Right hindlimb (tissue), 1 donor: ENCODE results near the gene MTTP.
"Not testable (repeated sequence)": the region's sequence is repeated elsewhere in the genome, so short reads cannot be mapped to it uniquely, and the experiment has no call there.

Source experiments
- DNase-seq: peaks from one replicate; pipeline ENCODE4 v3.0.0-alpha.2; 2018

The MTTP gene

DNA sequence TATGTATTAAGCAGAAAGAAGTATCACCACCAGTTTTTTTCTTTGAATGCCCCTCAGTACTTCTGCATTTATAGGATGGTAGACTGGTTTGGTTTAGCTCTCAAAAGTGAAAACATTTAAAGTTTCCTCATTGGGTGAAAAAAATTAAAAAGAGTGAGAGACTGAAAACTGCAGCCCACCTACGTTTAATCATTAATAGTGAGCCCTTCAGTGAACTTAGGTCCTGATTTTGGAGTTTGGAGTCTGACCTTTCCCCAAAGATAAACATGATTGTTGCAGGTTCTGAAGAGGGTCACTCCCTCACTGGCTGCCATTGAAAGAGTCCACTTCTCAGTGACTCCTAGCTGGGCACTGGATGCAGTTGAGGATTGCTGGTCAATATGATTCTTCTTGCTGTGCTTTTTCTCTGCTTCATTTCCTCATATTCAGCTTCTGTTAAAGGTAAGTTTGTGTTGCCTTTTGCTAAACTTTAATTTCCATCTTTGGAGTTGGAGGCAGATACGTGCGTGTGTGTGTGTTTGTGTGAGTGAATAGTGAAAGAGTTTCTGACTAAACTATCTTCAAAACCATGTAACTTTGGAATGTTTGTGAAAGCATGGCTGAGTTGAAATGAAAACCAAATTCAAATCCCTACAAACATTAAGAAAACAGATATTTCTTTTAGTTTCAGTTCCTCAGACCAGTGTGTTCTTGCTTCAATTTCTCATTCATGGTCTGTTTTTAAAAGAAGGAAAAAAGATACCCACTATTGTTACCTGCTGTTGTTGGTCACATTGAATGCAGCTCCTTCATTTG is at the start of gene MTTP:
MTTP (plus strand) TSS at position 295 of the 795 bp plus-strand sequence; CDS start at position 381, 86 bp downstream.
- DNase-seq, result no peak

DNA sequence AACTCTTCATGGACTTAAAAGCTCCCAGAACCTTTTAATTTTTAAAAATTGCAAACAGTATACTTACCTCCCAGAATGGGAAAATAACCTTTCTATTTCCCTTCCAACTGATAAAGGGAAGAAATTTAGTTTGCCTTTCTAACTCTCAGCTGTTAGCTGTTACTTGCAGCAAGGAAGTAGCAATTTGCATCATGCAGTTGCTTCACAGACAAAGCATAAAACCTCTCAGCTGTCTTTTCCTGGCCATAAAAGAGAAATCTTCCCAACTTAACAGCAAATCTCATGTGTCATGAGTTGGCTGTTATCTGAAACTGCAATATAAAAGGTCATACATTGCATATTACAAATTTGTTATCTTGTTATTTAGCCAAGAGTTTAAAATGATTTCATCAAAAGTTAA is 45.4 kb upstream of the MTTP start:
- no peak for DNase-seq

DNA sequence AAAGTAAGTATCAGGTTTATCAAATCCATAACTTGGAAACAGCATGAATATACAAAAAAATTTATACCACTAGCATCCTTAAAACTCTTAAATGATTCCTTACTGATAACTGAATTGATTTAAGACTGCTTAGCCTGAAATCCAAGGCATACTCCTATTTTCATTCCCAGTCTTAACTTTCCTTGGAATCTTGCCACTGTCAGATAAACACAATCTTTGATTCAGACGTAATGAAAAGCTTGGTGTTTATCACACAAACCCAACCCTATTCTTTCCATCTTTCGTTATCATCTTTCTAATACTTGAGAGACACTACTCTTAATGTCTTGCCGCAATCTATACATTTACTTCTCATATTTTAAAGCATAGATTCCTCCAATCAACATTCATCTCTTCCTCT is 44.7 kb upstream of the MTTP start:
- no peak for DNase-seq

DNA sequence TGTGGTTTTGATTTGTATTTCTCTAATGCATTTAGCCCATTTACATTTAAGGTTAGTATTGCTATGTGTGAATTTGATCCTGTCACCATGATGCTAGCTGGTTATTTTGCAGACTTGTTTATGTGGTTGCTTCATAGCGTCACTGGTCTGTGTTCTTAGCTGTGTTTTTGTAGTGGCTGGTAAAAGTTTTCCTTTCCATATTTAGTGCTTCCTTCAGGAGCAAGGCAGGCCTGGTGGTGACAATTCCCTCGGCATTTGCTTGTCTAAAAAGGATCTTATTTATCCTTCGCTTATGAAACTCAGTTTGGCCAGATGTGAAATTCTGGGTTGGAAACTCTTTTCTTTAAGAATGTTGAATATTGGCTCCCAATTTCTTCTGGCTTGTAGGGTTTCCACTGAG is 39.9 kb upstream of the MTTP start:
- DNase-seq, result not testable (repeated sequence)

DNA sequence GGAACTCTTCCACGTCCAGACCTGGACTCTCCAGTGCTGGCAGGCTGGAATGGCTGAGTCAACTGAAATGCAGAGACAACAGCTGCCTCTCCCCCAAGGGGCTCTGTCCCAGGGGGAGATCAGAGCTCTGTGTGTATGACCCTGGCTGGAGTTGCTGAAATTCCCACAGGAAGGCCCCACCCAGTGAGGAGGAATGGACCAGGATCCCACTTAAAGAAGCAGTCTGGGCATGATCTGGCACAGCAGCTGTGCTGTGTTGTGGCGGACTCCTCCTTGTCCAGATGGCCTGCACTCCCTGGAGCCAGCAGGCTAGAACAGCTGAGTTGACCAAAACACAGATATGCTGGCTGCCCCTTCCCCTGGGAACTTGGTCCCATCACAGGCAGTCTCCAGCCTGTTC is 38.4 kb upstream of the MTTP start:
- DNase-seq, result peak; percentile 47

DNA sequence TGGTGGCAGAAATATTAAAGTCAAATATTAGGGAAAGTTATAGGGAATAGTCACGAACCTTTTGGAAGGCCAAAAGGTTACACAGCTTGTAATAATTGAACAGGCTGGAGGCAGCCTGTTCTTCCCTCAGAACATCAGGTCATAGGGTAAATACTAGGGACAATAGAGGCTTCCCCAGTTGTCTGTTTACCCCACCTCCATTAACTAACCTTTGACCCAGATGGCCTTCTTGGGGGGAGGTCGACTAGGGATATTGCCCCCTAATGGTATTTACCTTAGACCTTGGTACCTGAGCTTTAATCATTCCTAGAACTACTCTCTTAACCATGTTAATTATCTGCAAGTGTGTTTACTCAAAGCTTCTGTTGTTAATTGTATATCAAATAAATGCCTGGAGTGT is 37.8 kb upstream of the MTTP start:
- DNase-seq, result no peak

DNA sequence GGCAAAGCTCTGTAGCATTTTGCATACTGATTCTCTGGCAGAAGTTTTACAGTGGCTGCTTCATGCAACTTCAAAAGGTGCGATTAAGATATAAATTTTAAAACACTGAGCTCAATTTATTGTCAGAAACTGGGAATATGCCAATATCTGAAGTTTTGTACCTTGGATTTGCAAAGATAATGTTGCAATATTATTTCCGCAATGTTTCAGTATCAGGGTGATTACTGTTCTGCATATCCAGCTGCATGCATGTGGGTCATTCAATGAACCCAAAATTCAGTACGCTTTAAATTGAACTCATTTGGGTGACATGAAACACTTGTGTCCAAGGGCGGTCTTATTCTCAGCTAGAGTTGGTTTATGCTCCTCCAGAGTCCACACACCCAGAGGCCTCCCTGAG is 37.0 kb upstream of the MTTP start:
- DNase-seq, result no peak

DNA sequence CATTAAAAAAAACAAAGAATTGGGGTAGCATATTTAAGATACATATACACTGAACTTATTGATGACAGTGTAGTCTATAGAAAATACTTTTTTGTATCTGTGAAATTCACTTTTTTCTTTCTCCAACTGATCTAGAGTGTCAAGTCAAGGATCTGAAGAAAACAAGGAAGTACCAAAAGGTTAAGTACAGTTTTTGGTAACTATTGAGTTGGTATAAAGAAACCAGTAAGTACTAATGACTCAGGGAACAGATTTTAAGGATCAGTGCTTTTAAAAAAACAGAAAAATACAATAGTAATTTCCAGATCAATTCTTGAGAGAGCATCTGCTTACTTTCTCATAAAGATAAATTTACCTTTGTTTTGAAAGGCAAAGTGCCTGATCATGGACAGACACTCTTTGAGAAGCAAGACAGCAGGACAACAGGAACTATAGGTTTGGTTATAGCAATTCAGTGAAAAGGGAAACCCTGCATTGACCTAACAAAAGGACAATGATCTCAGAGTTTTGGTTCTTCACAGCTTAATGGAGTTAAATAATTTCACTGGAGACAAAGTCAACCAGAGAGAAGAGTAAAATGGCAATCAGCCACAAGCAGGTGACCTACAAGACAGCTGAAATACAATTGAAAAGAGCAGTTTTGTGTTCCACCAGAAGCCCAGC is 34.2 kb upstream of the MTTP start:
- DNase-seq, result no peak

DNA sequence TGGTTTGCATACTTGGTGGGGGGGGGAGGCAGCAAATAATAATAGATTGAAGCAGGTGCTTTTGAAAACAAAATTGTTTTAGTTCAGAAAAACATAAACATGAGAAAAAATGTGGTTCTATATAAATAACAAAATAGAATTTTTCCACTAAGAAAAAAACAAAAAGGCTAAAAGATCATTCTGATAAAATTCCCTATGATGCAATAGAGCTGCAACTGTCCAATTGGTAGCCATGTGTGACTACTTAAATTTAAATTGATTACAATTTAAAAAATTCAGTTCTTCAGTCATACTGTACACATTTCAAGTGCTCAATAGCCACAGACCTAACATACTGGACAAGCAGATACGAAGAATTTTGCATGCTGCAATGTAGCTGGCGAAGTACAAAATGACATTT is 21.8 kb upstream of the MTTP start:
- no peak for DNase-seq

DNA sequence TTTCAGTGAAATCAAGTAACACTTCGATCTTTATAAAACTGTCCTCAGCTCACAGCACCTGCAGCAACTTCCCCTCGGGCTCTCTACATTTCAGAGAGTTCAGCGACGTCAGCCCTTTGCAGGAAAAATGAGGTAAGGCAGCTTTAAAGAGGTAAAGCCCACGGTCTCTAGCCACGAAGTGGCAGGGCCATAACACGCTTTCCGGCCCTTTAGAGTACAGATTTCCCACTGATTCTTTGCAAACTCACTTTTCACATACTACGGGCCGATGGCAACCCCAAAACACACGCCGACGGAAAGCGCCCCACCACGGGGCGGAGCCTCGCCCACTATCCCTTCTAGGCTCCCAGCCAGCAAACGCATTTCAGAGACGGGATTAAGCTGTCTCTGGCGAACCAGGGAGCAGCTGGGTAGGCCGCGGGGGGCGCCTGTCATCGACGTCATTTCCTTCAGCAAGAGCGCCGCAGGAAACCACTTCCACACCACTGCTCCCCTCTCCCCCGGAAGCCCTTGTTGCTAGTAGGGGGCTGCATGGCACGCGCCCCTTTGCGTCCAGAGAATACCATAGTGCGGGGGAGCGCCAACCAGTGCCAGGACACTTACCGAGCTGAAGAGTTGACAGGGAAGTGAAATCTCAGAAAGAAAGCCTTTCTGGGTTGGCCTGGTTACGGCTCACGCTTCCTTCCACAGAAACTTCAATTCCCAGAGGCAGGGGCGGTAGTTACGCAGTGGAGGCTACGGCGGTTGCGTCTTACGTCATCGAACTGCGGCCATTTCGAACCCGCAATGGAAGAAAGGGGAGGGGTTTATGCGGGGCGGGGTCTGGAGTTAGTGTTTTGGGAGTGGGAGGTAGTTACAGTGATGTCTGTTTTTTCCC is 11.1 kb upstream of the MTTP start, which contains the start of gene TRMT10A:
TRMT10A (minus strand) TSS at position 730 of the 877 bp plus-strand sequence. CDS start 4,701 bp downstream, outside the sequence.
- peak; percentile 99 for DNase-seq

DNA sequence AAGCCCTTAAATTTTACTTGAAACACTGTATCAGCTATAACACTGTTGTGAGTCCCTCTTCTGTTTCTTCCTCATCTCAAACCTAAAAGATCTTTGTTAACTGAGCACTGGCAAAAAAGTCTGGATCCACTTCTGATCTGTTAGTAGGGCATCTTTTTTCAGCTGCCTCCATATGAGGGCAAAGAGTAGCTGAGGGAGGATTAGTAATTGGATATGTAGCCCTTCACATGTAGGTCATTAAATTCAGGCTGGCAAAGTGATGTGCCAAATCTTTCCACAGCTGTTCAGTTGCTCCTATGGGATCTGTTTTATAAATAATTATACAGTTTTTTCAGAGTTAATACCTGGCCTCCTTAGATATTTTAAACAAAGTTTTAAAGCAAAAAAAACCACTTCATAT is 9.7 kb upstream of the MTTP start:
- DNase-seq, result peak; percentile 29

DNA sequence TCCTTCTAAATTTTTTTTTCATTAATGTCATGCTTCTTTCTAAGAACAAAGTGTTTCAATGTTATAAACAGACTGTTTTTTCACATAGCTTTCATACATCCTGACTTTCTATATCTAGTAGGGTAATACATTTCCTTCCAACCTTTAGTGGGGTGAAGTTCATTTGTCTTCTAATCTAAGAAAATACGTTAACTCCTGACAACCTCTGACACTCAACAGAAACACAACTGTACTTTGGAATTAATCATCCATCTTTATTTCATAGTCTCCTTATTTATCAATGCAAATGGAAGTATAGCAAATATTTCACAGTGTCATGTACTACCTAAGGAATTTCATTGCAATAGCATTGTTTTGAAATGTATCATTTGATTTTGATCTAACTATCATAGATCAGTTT is 2.7 kb upstream of the MTTP start:
- no peak for DNase-seq

DNA sequence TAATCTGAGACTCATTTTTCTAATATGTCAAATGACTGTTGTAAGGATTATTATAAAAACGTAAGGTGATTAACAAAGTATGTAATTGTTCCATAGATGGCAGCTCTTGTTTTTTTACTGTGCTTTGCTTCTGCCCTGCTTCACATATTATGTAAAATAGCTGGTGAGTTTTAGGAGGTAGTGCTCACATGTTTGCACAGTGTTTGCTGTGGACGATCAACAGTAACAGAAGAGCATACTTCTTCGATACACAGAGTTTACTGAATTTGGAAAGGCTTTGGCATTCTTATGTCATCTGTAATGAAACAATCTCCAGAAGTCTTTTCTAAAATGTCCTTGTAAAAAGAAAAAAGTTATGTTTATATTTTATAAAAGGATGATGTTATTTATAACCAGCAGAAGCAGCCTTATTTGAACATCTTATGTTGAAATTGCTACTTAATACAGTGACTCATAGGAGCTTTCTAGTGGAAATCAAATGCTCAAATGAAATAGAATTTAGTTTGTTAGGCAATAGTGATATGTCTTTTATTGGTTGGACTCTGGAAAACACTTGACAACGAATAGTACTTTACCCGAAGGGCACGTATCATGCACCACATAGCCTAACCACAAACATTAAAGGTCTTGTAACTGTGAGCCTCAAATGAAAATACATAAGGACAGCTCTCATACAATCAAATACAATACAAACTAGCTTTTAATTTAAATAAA is 1.9 kb upstream of the MTTP start:
- no peak for DNase-seq

DNA sequence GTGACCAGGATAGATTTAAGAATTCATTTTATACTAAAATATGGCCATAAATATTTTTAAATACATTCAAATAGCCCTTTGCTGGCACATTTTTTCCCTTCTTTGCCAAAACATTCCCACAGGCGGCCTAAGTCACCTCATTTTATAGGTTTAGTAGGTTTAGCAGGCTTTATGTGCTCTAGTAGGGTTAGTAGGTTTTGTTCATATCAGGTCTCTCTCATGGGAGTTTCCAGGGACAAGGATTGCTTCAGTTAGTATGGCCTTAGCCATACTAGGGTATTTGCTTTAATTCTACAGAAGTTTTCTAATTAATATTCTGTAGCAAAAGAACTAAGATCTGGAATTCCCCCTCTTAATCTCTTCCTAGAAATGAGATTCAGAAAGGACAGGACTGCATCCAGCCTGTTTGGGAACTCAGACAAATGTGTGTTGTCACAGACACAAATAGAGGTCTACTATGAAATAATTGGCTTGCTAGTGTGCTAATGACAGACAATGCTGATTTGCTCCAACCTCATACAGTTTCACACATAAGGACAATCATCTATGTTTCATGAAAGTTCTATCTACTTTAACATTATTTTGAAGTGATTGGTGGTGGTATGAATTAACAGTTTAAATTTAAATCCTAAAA is 772 bp upstream of the MTTP start:
- no peak for DNase-seq

DNA sequence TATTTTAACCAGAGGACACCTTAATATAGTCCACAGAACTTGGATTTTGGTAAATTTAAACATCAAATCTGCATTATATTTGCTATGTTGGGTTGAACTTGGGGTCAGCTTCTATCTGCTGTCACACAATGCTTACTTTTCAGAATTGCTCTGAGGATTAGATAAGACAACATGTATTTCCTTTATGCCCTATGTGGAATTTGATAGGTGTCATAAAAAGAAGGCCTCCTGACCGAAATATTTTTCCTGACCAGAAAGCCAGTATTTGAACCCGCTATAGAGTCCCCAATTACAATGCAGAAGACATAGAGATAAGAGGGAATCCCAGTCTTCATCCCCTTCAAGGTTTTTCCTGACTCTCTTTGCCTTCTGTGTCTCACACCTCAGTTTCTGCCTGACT is 4.1 kb downstream of the MTTP start:
- no peak for DNase-seq

DNA sequence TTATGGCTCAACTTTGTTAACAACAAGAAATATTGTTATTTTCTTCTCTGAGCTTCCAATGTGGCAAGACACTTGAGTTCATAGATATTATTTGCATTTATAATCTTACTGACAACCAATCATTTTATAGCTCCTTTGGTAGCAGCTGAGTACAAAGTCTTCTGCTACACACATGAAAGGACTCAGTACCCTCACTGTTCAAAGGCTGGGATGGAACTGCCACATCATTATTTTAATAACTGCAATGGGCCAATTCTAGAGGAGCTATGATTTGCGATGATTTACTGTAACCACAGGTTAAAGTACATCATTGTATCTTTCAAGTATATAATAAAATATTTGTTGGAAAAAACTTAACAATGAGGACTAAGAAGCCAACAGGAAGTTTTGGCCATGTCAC is 10.9 kb downstream of the MTTP start:
- DNase-seq, result no peak

DNA sequence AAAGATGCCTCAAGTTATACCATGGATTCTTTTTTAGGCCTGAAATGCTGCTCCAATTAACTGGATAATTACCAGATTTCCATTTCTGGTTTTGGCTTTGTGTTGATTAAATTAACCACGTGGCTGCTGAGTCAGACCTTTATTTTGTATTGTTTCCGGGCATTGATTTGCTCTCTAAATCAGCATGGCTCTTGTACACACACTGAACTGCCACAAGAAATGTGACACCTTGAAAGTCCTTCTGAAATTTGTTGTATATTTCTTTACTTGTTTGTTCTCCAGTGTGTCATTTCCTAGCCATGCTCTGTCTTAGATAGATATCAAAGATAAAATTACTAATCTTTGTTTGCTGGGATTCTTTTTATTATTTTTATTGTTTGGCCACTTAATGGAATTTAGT is 11.7 kb downstream of the MTTP start:
- no peak for DNase-seq

DNA sequence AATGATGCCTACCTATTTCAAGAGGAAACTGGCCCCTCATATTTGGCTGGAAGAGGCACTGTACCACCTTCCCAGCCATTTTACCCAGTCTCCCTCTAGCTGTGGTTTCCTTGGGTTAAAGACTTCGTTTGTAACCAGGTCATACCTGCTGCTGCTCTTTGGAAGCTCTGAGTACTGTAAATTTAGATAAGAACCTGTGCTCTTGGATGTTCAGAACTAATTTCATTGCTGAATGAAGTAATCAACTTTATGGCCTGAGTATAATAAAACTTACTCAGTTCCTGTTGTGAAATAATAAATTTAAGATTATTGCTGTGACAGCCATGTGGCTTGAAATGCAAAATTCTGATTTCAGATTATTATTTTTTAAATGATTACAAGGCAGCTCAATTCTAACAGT is 12.2 kb downstream of the MTTP start:
- no peak for DNase-seq

DNA sequence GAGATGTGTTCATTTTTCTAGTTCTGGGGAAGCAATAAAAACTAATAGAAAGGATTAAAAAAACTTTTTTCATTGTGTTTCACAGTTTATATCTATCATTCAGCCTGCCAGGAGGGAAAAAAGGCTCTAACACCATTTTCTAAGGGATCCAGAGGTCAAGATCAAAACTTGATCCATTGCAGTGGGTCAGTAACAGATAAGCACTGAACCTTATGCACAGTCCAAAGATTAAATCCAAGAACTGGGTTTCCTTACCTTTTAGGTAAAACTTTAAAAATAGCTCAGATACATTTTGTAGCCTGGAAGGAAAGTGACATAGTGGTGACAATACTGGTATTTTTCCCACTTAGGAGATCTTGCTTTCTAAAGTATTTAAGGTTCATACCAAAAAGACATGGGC is 12.7 kb downstream of the MTTP start:
- no peak for DNase-seq

DNA sequence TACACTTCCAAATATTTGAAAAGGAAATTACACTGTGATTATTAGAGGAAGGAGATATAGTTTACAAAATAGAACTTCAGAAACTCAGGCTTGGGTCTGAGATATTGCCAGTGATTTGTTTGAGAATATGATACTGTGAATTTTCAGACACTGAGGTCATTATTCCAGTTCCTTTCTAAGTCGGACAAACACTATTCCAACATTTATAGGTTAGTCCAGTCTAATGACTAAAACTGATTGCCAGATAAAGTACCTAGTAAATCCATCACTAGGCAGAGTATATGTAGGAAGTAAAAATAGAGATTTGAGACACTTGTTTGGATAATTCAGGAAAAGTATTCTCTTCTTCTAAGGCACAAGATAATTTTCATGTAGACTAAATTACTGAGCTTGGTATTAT is 13.2 kb downstream of the MTTP start:
- DNase-seq, result no peak

DNA sequence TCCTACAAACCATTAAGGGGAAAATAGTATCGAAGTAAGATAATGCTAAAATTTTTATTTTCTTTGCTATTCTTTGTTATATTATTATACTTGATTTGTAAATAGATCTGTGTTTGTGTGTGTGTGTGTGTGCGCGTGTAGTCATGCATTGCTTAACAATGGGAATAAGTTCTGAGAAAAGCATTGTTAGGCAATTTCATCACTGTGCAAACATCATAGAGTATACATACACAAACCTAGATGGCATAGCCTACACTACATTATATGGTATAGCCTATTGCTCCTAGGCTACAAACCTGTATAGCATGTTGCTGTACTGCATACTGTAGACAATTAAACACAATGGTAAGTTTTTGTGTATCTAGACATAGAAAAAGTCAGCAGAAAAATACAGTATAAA is 17.1 kb downstream of the MTTP start:
- DNase-seq, result no peak
